Measurements from ENCODE around the gene TREH.
"Not testable (repeated sequence)": the region's sequence is repeated elsewhere in the genome, so short reads cannot be mapped to it uniquely, and the experiment has no call there.

Gene TREH

DNA sequence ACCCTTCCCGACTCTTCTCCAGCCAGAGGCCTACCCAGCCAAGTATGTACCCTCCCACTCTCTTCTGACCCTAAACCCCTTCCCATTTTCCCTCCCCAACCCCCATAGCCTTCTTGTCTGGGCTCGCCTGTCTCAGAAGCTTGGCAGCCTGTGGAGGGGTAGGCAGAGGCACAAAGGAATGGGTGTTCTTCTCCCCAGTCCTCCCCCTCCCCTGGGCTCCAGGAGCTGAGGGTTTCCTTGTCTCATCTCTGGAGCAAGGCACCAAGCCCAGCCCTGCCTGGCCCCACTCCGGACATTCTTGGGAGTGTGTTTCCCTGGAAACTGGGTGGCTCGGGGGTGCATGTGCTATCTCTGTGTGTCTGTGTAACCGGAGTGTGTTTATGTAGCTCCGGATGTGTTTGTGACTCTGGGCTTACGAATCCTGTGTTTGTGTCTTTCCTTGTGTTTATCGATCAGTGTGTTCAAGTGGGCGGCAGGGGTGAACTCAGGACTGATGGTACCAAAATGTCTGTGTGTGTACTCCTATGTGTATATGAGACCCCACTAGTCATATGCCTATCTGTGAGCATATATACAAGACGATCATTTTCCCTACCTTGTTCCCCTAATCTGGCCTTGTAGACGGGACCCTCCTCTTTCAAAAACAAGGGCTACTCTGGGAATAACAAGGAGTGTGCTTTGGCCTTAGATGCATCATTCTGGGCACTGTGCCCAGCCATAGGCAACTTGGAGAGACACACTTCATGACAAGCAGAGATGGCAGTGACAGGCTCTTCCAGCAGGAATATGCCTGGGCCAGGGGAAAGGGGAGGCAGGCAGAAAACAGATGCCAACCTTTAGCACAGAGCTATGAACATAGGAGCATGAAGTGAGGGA, 61.1 kb downstream of the TREH start:
- H3K4me2 ChIP-seq = no peak overlapping the region
- peaks cover 43% of the 10 kb centered on the region for H3K4me1 ChIP-seq
- no peak overlapping the region for H3K4me3 ChIP-seq
- no peak overlapping the region for H3K9ac ChIP-seq
- no peaks in the 10 kb centered on the region for H4K20me1 ChIP-seq
- no peaks in the 10 kb centered on the region for H3K36me3 ChIP-seq
- H3K27ac ChIP-seq = no peak overlapping the region
- H3K9me3 ChIP-seq = no peaks in the 10 kb centered on the region
- H3K27me3 ChIP-seq = peaks cover 18% of the 10 kb centered on the region
- TF ChIP-seq Cebpa-rat (IDR thresholded peaks at IDR 0.05) = no peak

DNA sequence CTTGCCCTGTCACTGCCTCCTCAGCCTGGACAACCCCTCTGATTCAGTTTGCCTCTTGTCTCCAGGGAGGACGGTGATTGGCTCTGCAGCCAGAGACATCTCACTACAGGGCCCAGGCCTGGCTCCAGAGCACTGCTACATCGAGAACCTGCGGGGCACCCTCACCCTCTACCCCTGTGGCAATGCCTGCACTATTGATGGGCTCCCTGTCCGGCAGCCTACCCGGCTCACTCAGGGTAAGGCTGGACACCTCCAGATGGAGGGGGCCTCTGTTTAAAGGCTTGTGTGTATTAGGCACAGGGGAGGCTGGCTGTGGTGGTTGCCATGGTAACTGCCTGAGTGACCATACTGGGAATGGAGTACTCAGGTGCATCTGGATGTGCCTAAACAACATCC, 63.5 kb downstream of the TREH start:
- Histone ChIP-seq H3K27me3 (peaks cover 42% of the 10 kb centered on the region), H3K4me3 (no peak overlapping the region), H4K20me1 (no peaks in the 10 kb centered on the region), H3K27ac (no peak overlapping the region), H3K9ac (no peak overlapping the region), H3K36me3 (no peaks in the 10 kb centered on the region), H3K9me3 (no peaks in the 10 kb centered on the region), H3K4me1 (peaks cover 31% of the 10 kb centered on the region), H3K4me2 (no peak overlapping the region)
- TF ChIP-seq Cebpa-rat (IDR thresholded peaks at IDR 0.05) = no peak

DNA sequence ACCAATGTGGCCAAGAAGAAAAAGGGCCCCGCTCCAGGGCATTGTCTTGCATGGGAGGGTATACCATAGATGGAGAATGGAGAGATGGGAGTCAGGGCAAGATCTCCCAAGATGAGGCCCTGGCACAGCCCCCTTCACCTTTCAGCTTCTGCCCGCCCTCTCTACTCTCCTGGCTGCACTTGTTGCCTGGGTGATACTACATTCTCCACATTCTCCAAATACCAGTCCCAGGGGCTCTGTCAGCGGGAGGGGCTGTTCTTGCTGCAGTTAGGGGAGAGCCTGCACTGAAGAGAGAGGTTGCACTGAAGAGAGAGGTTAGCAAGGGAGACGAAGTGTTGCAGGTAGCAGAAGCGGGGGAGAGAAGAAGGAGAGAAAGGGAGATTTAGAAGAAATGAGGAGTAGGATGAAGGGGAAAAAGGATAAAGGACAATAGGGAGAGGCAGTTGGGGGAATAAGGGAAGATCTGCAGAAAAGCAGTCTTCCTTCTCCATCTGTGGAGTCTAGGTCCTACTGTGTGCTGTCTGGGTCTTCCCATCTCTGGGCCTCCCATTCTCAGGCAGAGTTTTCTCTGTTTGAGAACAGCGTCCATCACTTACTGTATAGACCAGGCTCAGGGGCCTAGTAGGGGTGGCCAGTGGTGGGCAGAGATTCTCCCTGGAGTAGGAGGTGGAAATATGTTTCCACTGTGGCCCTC, 64.0 kb downstream of the TREH start:
- peaks cover 43% of the 10 kb centered on the region for H3K27me3 ChIP-seq
- H3K4me3 ChIP-seq = no peak overlapping the region
- no peak overlapping the region for H3K27ac ChIP-seq
- H3K4me2 ChIP-seq = no peak overlapping the region
- H3K4me1 ChIP-seq = peaks cover 31% of the 10 kb centered on the region
- no peaks in the 10 kb centered on the region for H3K9me3 ChIP-seq
- H3K9ac ChIP-seq = no peak overlapping the region
- H3K36me3 ChIP-seq = no peaks in the 10 kb centered on the region
- TF ChIP-seq Cebpa-rat (IDR thresholded peaks at IDR 0.05) = no peak
- peaks cover 4% of the 10 kb centered on the region for H4K20me1 ChIP-seq

DNA sequence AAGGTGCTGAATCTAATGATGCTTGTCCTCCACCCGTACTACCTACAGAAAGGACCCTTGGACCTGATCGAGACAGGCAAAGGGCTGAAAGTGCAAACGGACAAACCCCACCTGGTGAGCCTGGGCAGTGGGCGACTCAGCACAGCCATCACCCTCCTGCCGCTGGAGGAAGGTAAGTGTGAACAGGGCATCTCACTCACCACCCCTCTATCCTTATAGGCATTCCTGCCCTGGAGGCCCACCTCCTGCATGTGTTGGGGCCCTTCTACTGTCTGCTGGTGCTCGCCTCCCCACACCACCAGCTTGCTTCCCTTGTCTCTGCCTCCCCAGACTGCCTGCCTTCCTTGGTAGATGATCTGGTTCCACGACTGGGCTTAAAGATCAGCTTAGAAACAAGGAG, 64.9 kb downstream of the TREH start:
- Histone ChIP-seq H3K27me3 (peaks cover 52% of the 10 kb centered on the region), H3K9me3 (no peaks in the 10 kb centered on the region), H3K4me2 (no peak overlapping the region), H3K36me3 (no peaks in the 10 kb centered on the region), H3K4me3 (no peak overlapping the region), H3K27ac (no peak overlapping the region), H3K4me1 (peaks cover 31% of the 10 kb centered on the region), H4K20me1 (peaks cover 14% of the 10 kb centered on the region), H3K9ac (no peak overlapping the region)
- no peak for TF ChIP-seq Cebpa-rat (IDR thresholded peaks at IDR 0.05)

DNA sequence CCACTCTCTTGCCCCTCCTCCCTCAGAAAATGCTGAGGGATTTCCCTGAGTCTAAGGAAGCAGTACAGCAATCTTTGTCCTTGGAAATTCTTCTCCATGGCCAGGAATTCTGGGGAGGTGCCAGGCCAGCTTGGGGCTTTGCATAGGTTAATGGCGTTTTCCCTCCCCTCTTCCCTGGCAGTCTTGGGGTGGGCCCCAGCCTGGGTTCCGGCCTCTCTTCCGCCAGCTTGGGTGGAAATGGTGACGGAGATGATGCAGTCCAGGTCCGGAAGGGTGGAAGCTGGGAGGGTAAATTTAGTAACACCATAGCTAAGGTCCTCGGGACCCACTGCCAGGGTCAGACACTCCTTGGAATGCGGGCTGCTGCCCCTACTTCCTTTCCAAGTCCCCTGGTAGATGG, 67.1 kb downstream of the TREH start:
- H3K4me1 ChIP-seq = peaks cover 45% of the 10 kb centered on the region
- H3K4me3 ChIP-seq = no peak overlapping the region
- no peaks in the 10 kb centered on the region for H3K36me3 ChIP-seq
- H3K27me3 ChIP-seq = peaks cover 73% of the 10 kb centered on the region
- peaks cover 31% of the 10 kb centered on the region for H4K20me1 ChIP-seq
- H3K9me3 ChIP-seq = no peaks in the 10 kb centered on the region
- no peak overlapping the region for H3K9ac ChIP-seq
- H3K27ac ChIP-seq = no peak overlapping the region
- peak overlapping the region; percentile 20 for H3K4me2 ChIP-seq
- no peak for TF ChIP-seq Cebpa-rat (IDR thresholded peaks at IDR 0.05)

DNA sequence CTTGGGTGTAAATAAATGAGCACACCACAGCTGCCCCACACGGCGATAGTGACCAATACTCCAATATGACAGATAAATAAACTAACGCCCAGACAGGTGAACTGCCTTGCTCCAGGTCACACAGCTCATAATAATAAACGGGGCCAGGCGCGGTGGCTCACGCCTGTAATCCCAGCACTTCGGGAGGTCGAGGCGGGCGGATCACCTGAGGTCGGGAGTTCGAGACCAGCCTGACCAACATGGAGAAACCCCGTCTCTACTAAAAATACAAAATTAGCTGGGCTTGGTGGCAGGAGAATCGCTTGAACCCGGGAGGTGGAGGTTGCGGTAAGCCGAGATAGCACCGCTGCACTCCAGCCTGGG, 68.0 kb downstream of the TREH start:
- Histone ChIP-seq H3K27me3 (peaks cover 81% of the 10 kb centered on the region), H3K4me1 (peaks cover 45% of the 10 kb centered on the region), H4K20me1 (peaks cover 35% of the 10 kb centered on the region)
- not testable (repeated sequence) for H3K27ac ChIP-seq, H3K36me3 ChIP-seq, H3K4me3 ChIP-seq, H3K9me3 ChIP-seq, H3K9ac ChIP-seq, H3K4me2 ChIP-seq

DNA sequence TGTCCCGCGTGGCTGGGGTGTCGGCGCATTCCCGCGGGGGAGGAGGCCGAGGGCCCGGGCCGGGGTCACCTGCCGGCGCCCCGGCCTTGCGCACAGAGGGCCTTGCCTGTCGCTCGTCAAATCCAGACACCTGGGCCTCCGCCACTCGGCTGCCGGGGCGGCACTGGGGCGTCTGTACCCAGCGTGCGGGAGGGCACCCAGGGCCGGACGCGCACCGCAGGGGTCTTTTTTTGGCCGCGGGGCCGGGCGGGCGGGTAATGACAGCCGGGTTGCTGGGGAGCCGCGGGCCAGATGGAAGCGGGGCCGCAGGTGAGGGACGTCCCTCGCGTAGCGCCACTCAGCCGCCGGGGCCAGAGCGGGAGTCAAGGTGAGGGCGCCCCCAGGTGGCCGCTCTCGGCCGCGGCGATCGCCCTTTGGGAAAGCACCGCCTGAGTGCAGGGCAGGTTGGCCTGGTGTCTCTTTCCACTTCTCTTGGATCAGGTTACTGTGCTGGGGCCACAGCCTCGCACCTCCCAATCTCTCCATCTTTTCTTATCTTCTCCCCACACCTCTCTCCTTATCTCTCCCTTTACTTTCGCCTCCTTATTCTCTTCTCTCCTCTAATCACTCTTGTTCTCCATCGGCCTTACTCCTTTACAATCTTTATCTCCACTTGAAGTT, 68.5 kb downstream of the TREH start:
- H3K4me1 ChIP-seq = peaks cover 47% of the 10 kb centered on the region
- no peaks in the 10 kb centered on the region for H3K9me3 ChIP-seq
- H3K9ac ChIP-seq = no peak overlapping the region
- H4K20me1 ChIP-seq = peaks cover 40% of the 10 kb centered on the region
- no peaks in the 10 kb centered on the region for H3K36me3 ChIP-seq
- peaks cover 86% of the 10 kb centered on the region for H3K27me3 ChIP-seq
- H3K27ac ChIP-seq = no peak overlapping the region
- peak overlapping the region; percentile 81 for H3K4me2 ChIP-seq
- peak overlapping the region; percentile 60 for H3K4me3 ChIP-seq
- TF ChIP-seq Cebpa-rat (IDR thresholded peaks at IDR 0.05) = no peak

DNA sequence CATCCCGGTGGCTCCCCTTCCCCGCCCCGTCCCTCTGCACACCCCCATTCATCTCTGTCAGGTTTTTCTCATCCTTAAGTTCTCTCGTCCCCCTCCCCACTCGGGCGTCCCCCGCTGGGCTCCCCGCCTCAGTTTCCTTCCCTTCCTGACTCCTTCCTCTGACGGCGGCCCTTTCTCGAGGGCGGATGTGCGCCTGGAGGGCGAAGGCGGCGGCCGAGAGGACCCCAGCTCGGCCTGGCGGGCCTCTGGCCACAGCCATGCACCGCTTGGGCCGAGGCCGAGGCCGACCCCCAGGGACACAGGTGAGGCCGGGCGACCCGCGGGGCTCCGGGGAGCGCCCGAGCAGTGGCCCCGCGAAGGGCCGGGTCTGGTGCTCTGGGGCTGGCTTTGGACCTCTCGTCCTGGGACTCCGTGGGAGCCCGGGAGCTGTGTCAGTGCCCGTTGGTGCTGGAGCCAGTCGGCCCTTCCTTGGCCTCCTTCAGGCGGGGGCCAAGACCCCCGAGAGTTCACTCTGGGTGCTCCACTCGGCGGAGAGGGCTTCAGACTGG, 69.2 kb downstream of the TREH start:
- Histone ChIP-seq H3K36me3 (no peaks in the 10 kb centered on the region), H3K27me3 (peaks cover 92% of the 10 kb centered on the region), H3K4me2 (peak overlapping the region; percentile 81), H4K20me1 (peaks cover 40% of the 10 kb centered on the region), H3K4me1 (peaks cover 53% of the 10 kb centered on the region), H3K4me3 (peak overlapping the region; percentile 60), H3K9ac (no peak overlapping the region), H3K27ac (no peak overlapping the region), H3K9me3 (no peaks in the 10 kb centered on the region)
- TF ChIP-seq Cebpa-rat (IDR thresholded peaks at IDR 0.05) = no peak

DNA sequence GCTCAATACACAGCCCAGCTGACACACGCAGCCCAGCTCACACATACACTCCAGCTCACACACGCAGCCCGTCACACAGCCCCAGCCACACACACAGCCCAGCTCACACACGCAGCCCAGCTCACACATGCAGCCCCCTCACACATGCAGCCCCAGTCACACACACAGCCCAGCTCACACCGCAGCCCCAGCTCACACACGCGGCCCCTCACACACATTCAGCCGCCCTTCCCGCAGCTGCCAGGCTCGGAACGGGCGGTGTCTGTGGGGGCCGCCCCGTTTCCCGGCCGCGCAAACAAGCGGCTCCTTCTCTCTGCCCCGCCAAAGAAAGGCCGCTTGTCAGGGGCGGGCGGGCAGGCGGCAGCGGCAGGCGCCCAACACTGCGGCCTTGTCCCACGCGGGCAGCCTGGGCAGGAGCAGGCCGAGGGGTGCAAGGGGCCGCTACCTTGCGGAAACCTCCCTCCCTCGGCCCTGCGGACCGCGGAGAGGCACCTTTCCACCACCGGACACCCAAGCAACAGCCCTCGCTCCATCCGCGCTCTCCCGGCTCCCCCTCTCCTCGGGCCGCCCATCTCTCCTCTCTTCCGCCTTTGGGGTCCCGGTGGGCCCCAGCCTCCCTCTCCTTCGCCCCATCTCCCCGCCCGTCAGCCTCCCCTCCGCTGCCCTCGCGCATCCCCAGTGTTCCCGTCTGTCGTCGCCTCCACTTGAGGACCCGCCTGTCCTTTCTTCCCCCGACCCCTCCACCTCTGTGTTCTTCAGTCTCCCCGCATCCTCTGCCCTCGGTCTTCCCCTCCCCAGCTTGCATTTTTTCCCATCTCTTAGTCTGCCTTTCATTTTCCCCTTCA, 69.8 kb downstream of the TREH start:
- peak overlapping the region; percentile 81 for H3K4me2 ChIP-seq
- H4K20me1 ChIP-seq = peaks cover 40% of the 10 kb centered on the region
- no peak overlapping the region for H3K27ac ChIP-seq
- H3K4me1 ChIP-seq = peaks cover 58% of the 10 kb centered on the region
- peaks cover 95% of the 10 kb centered on the region for H3K27me3 ChIP-seq
- no peaks in the 10 kb centered on the region for H3K36me3 ChIP-seq
- H3K9ac ChIP-seq = no peak overlapping the region
- H3K9me3 ChIP-seq = no peaks in the 10 kb centered on the region
- no peak for TF ChIP-seq Cebpa-rat (IDR thresholded peaks at IDR 0.05)
- H3K4me3 ChIP-seq = peak overlapping the region; percentile 60

All from BLaER1 (cell line).